GM21423 (cell line): Measurements from ENCODE around the gene TNNT2.

Experiments
- ATAC-seq: cut with Tn5 transposase; IDR thresholded peaks from one replicate; pipeline ENCODE4 v1.9.1; 2021; ENCODE audit warnings: mild to moderate bottlenecking, moderate library complexity; ENCODE audit not compliant: unreplicated experiment

Gene TNNT2

GRCh38 chr1:201379733-201380242, 2.3 kb upstream of the TNNT2 start:
- no peak for ATAC-seq

GRCh38 chr1:201378804-201379203, 1.3 kb upstream of the TNNT2 start:
- ATAC-seq: no peak

GRCh38 chr1:201376464-201377374, 761 bp downstream of the TNNT2 start:
- no peak for ATAC-seq

- ATAC-seq: no peak
Measured at GRCh38 chr1:201376107-201376463, 1.4 kb downstream of the TNNT2 start.

- no peak for ATAC-seq
Measured at GRCh38 chr1:201375169-201375568, 2.3 kb downstream of the TNNT2 start.

- no peak for ATAC-seq
Measured at GRCh38 chr1:201374364-201374763, 3.1 kb downstream of the TNNT2 start.

GRCh38 chr1:201371792-201372191, 5.7 kb downstream of the TNNT2 start:
- no peak for ATAC-seq

GRCh38 chr1:201371276-201371675, 6.2 kb downstream of the TNNT2 start:
- ATAC-seq: no peak

GRCh38 chr1:201370500-201370899, 7.0 kb downstream of the TNNT2 start:
- no peak for ATAC-seq

GRCh38 chr1:201369209-201369608, 8.3 kb downstream of the TNNT2 start:
- no peak for ATAC-seq

- no peak for ATAC-seq
Measured at GRCh38 chr1:201366696-201367095, 10.8 kb downstream of the TNNT2 start.

GRCh38 chr1:201365251-201365650, 12.2 kb downstream of the TNNT2 start:
- ATAC-seq: no peak

- ATAC-seq: no peak
Measured at GRCh38 chr1:201364808-201365105, 12.7 kb downstream of the TNNT2 start.

- ATAC-seq: no peak
Measured at GRCh38 chr1:201363467-201363866, 14.0 kb downstream of the TNNT2 start.

GRCh38 chr1:201362906-201363305, 14.6 kb downstream of the TNNT2 start:
- no peak for ATAC-seq

GRCh38 chr1:201361652-201362504, 15.6 kb downstream of the TNNT2 start:
- ATAC-seq: no peak

- ATAC-seq: no peak
Measured at GRCh38 chr1:201360901-201361651, 16.4 kb downstream of the TNNT2 start.

- ATAC-seq: no peak
Measured at GRCh38 chr1:201360486-201360885, 17.0 kb downstream of the TNNT2 start.

- no peak for ATAC-seq
Measured at GRCh38 chr1:201359873-201360210, 17.6 kb downstream of the TNNT2 start.

- no peak for ATAC-seq
Measured at GRCh38 chr1:201359031-201359872, 18.2 kb downstream of the TNNT2 start.
